Measurements from ENCODE around the gene SAMD4B.

- no peak for TF ChIP-seq POLR2A (IDR thresholded peaks at IDR 0.05)
- TF ChIP-seq, protein P1, sequence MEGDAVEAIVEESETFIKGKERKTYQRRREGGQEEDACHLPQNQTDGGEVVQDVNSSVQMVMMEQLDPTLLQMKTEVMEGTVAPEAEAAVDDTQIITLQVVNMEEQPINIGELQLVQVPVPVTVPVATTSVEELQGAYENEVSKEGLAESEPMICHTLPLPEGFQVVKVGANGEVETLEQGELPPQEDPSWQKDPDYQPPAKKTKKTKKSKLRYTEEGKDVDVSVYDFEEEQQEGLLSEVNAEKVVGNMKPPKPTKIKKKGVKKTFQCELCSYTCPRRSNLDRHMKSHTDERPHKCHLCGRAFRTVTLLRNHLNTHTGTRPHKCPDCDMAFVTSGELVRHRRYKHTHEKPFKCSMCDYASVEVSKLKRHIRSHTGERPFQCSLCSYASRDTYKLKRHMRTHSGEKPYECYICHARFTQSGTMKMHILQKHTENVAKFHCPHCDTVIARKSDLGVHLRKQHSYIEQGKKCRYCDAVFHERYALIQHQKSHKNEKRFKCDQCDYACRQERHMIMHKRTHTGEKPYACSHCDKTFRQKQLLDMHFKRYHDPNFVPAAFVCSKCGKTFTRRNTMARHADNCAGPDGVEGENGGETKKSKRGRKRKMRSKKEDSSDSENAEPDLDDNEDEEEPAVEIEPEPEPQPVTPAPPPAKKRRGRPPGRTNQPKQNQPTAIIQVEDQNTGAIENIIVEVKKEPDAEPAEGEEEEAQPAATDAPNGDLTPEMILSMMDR (IDR thresholded peaks at IDR 0.05): no peak
Observed at GRCh38 chr19:39399668-39400050, 57.4 kb downstream of the SAMD4B start.
